ENCODE measurements around the gene TMEM140.

- TF ChIP-seq ZFAT (CRISPR knock-in tag; conservative IDR thresholded peaks at IDR 0.05) (no peak), SMAD3 (CRISPR knock-in tag; IDR thresholded peaks at IDR 0.05) (no peak), E2F1 (CRISPR knock-in tag; IDR thresholded peaks at IDR 0.05) (no peak)
Measured at GRCh38 chr7:135192914-135193536, 45.2 kb downstream of the TMEM140 start.
